Transverse colon (tissue), 4 donors: ENCODE measurements around the gene ASTE1. TPM values are rescaled to one million over a fixed set of nuclear protein-coding genes. Genes with fewer than 3 reads are reported as not detected.

Experiments
- DNase-seq: peaks from one replicate; pipeline ENCODE4 v3.0.0-alpha.2; 2019
- H3K27ac ChIP-seq, 4 donors: fragments of 200-600 bp; sonication (generic); 2 replicates each; pipeline ENCODE4 v1.5.1; 2016 to 2018; ENCODE audit warnings: inconsistent platforms in 4 of 4
- H3K27me3 ChIP-seq: fragments of 200-600 bp; sonication (generic); 2 replicates; pipeline ENCODE4 v1.5.1; 2017; ENCODE audit warnings: inconsistent platforms
- H3K36me3 ChIP-seq, 4 donors: fragments of 200-600 bp; sonication (generic); 2 replicates each; pipeline ENCODE4 v1.5.1; 2017 to 2019; ENCODE audit warnings: inconsistent platforms in 4 of 4
- H3K4me1 ChIP-seq, 4 donors: fragments of 200-600 bp; sonication (generic); 2 replicates each; pipeline ENCODE4 v1.5.1; 2017 to 2020; ENCODE audit warnings: inconsistent platforms in 4 of 4
- H3K4me3 ChIP-seq, 4 donors: fragments of 200-600 bp; sonication (generic); 1 replicate in 1 of 4; 2 replicates in 3 of 4; pipeline versions ENCODE4 v1.5.1 to v1.6.1; 2017 to 2019; ENCODE audit warnings: inconsistent platforms in 4 of 4
- H3K9me3 ChIP-seq, 2 donors: fragments of 200-600 bp; sonication (generic); 2 replicates each; pipeline ENCODE4 v1.5.1; 2017 to 2019; ENCODE audit warnings: inconsistent platforms in 2 of 2
- CTCF ChIP-seq, 5 experiments: fragments of 200-600 bp in 3 of 5; fragments of 450-650 bp in 2 of 5; sonication (generic) in 3 of 5; IDR thresholded peaks; 1 replicate in 2 of 5; 2 replicates in 3 of 5; pipeline ENCODE4 v1.5.1; 2016 to 2017; ENCODE audit warnings: antibody characterized with exemption in 5 of 5, inconsistent platforms in 3 of 5, mild to moderate bottlenecking in 2 of 5, moderate library complexity in 1 of 5
- EP300 ChIP-seq: sonication (generic); formaldehyde crosslinking; IDR thresholded peaks from one replicate; pipeline ENCODE4 v1.6.1; 2017; ENCODE audit warnings: antibody characterized with exemption, low read depth
- POLR2A ChIP-seq: fragments of 450-650 bp; IDR thresholded peaks from one replicate; pipeline ENCODE4 v1.6.1; 2016; ENCODE audit warnings: antibody characterized with exemption, mild to moderate bottlenecking, moderate library complexity
- POLR2AphosphoS5 ChIP-seq, 3 donors: sonication (generic); formaldehyde crosslinking; IDR thresholded peaks; one replicate each; pipeline ENCODE4 v1.6.1; 2016; ENCODE audit warnings: antibody characterized with exemption in 3 of 3
- WGBS, 2 donors: methylation state at CpG; one replicate each; pipeline ENCODE4 v1.1.5; 2018; ENCODE audit warnings: low coverage in 1 of 2; 5-methylcytosine and 5-hydroxymethylcytosine counted together
- in situ Hi-C, 4 donors: fragments of 200-750 bp; cut with MboI; loops; one replicate each; pipeline versions ENCODE4 v1.15.0 to v1.15.1; 2017; ENCODE audit warnings: low sequenced_read_pairs in 3 of 4, low pct_ligation_motif_present in 1 of 4, low pct_unique_long_range_greater_than_20kb in 1 of 4
- intact Hi-C: fragments of 100-400 bp; cut with DNase I; formaldehyde crosslinking; loops from one replicate; pipeline ENCODE4 v1.15.1; 2023; ENCODE audit warnings: low total_unique reads
- total RNA-seq, 4 donors: library from RNA; depleted of rRNA; stranded (reverse); fragments of >200 nt; gene quantifications; one replicate each; pipeline ENCODE4 v1.1.0, GENCODE V29; 2016

Gene ASTE1
- total RNA-seq, 4 donors from 2014 or later, result 3.0 to 16.4 (median 7.7) TPM

- Histone ChIP-seq H3K36me3 (peaks cover 0 to 34% (median 13%) of the 10 kb centered on the region in 4 donors), H3K4me1 (no peaks in the 10 kb centered on the region), H3K27ac (no peak overlapping the region), H3K4me3 (no peak overlapping the region), H3K27me3 (no peaks in the 10 kb centered on the region), H3K9me3 (no peaks in the 10 kb centered on the region)
- DNase-seq, result no peak
- TF ChIP-seq POLR2AphosphoS5 (IDR thresholded peaks at IDR 0.05) (no peak), POLR2A (no peak), CTCF (IDR thresholded peaks at IDR 0.05) (no peak), EP300 (no peak)
- in situ Hi-C loops (no loop called here), intact Hi-C loops (no loop called here)
- 91 to 97% methylated on average over 7 of the region's 7 CpGs for WGBS, 2 donors
Measured at GRCh38 chr3:130997289-130997688, 29.3 kb downstream of the ASTE1 start.

DNA sequence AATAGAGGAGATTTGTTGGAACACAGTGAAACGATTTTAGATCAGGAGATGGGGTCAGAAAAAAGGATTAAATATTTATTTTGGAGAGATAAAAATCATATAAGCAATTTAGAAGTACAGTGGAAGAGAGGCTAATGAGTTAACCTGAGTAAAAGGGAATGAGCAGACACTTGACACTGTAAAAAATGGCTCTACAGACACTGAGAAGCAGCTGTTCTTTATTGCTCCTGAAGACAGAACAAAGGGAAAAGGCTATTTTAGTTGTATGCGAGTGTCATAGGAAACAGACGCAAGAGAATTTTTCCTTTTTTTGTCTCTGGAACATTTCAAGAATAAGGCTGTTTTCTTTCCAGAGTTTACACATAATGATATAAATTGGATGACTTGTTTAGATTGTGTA, 34.3 kb downstream of the ASTE1 start:
- 58 to 73% methylated on average over 3 of the region's 3 CpGs for WGBS, 2 donors
- intact Hi-C loops, result no loop called here
- TF ChIP-seq POLR2AphosphoS5 (IDR thresholded peaks at IDR 0.05) (no peak), CTCF (IDR thresholded peaks at IDR 0.05) (no peak), EP300 (no peak), POLR2A (no peak)
- no peaks in the 10 kb centered on the region for H3K27me3 ChIP-seq
- no peaks in the 10 kb centered on the region for H3K4me1 ChIP-seq
- H3K9me3 ChIP-seq, result no peaks in the 10 kb centered on the region
- DNase-seq, result no peak
- no peak overlapping the region for H3K27ac ChIP-seq
- in situ Hi-C loops, result no loop called here
- peaks cover 0 to 18% (median 3%) of the 10 kb centered on the region in 4 donors for H3K36me3 ChIP-seq
- no peak overlapping the region for H3K4me3 ChIP-seq

GRCh38 chr3:130991126-130991525, 35.5 kb downstream of the ASTE1 start:
- in situ Hi-C loops (no loop called here), intact Hi-C loops (no loop called here)
- H3K9me3 ChIP-seq, result no peaks in the 10 kb centered on the region
- no peaks in the 10 kb centered on the region for H3K4me1 ChIP-seq
- H3K4me3 ChIP-seq, result no peak overlapping the region
- DNase-seq, result no peak
- H3K27ac ChIP-seq, result no peak overlapping the region
- no peaks in the 10 kb centered on the region for H3K27me3 ChIP-seq
- peaks cover 0 to 10% (median 3%) of the 10 kb centered on the region in 4 donors for H3K36me3 ChIP-seq
- whole genome bisulfite sequencing, 2 donors, result 93 to 98% methylated on average over 5 of the region's 5 CpGs
- TF ChIP-seq POLR2A, result no peak
- no peak for TF ChIP-seq EP300
- no peak for TF ChIP-seq CTCF (IDR thresholded peaks at IDR 0.05)
- no peak for TF ChIP-seq POLR2AphosphoS5 (IDR thresholded peaks at IDR 0.05)

GRCh38 chr3:130990282-130990681, 36.3 kb downstream of the ASTE1 start:
- no peak for TF ChIP-seq EP300
- TF ChIP-seq POLR2AphosphoS5 (IDR thresholded peaks at IDR 0.05), result no peak
- TF ChIP-seq CTCF (IDR thresholded peaks at IDR 0.05), result no peak
- no peak for TF ChIP-seq POLR2A
- no peak for DNase-seq
- intact Hi-C loops, result no loop called here

More at GRCh38 chr3:130990282-130990681, 36.3 kb downstream of the ASTE1 start:
- Histone ChIP-seq H3K9me3 (no peaks in the 10 kb centered on the region), H3K4me1 (no peaks in the 10 kb centered on the region), H3K36me3 (peaks cover 0 to 8% (median 3%) of the 10 kb centered on the region in 4 donors), H3K4me3 (no peak overlapping the region), H3K27me3 (no peaks in the 10 kb centered on the region), H3K27ac (no peak overlapping the region)
- WGBS, 2 donors, result 68 to 70% methylated on average over 5 of the region's 5 CpGs
- in situ Hi-C loops, result no loop called here
